ENCODE results near the gene FUS.

DNA sequence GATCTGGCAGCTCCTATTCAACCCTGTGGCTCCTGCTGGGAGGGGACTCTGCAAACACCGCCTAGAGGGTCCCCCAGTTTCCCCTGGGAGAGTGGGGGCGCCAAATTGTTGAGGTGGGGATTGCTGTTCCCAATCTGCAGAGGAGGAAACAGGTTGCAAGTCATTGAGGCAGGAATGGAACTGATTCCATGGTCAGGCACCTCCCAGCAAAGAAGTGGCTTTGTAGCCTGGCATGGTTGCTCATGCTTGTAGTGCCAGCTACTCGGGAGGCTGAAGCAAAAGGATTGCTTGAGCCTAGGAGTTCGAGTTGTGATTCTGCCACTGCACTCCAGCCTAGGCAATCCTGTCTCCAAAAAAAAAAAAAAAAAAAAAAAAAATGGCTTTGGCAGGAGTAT, 37.2 kb downstream of the FUS start:
- no peak for TF ChIP-seq POLR2A (IDR thresholded peaks at IDR 0.05)
- TF ChIP-seq, protein P1, sequence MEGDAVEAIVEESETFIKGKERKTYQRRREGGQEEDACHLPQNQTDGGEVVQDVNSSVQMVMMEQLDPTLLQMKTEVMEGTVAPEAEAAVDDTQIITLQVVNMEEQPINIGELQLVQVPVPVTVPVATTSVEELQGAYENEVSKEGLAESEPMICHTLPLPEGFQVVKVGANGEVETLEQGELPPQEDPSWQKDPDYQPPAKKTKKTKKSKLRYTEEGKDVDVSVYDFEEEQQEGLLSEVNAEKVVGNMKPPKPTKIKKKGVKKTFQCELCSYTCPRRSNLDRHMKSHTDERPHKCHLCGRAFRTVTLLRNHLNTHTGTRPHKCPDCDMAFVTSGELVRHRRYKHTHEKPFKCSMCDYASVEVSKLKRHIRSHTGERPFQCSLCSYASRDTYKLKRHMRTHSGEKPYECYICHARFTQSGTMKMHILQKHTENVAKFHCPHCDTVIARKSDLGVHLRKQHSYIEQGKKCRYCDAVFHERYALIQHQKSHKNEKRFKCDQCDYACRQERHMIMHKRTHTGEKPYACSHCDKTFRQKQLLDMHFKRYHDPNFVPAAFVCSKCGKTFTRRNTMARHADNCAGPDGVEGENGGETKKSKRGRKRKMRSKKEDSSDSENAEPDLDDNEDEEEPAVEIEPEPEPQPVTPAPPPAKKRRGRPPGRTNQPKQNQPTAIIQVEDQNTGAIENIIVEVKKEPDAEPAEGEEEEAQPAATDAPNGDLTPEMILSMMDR (IDR thresholded peaks at IDR 0.05) = no peak
- TF ChIP-seq POLR2AphosphoS5 (IDR thresholded peaks at IDR 0.05) = no peak

Data from gastroesophageal sphincter (tissue), 3 donors.